ENCODE data around the gene DPM1. TPM values are rescaled to one million over a fixed set of nuclear protein-coding genes. Genes with fewer than 3 reads are reported as not detected.

The DPM1 gene
- total and polyA plus RNA-seq, 2 donors (not counting 3 experiments of a cell fraction or from before 2014, with no cell fraction given), result 33.9 to 41.9 TPM

GRCh38 chr20:50982363-50982762 is 24.0 kb upstream of the DPM1 start:
- TF ChIP-seq POLR2AphosphoS5 (IDR thresholded peaks at IDR 0.05; ENCODE audit: insufficient read depth, low read depth, low read length) (no peak), EZH2 (IDR thresholded peaks at IDR 0.05; ENCODE audit: borderline replicate concordance, low read depth, low read length, severe bottlenecking) (no peak), FOS (IDR thresholded peaks at IDR 0.05; ENCODE audit: borderline replicate concordance, insufficient read depth, low read length) (no peak), MAX (IDR thresholded peaks at IDR 0.05; ENCODE audit: insufficient read depth, insufficient read length) (no peak), CTCF (IDR thresholded peaks at IDR 0.05; ENCODE audit: extremely low read depth in 1 of 2, insufficient read depth in 1 of 2, low read depth in 1 of 2, low read length in 2 of 2) (no peak), JUN (IDR thresholded peaks at IDR 0.05; ENCODE audit: borderline replicate concordance, insufficient read depth, insufficient read length, low read depth) (no peak), MYC (IDR thresholded peaks at IDR 0.05; ENCODE audit: low read depth, low read length) (no peak), GATA2 (IDR thresholded peaks at IDR 0.05; ENCODE audit: insufficient read depth, insufficient read length, low read depth, low read length) (no peak), POLR2A (IDR thresholded peaks at IDR 0.05; ENCODE audit: low read depth, low read length) (no peak)
- no peak overlapping the region for H3K4me2 ChIP-seq (ENCODE audit: insufficient read depth, low read length)
- POLR2A ChIA-PET, result no interaction called here
- dilution Hi-C loops (cut with MboI; ENCODE audit: extremely low pct_ligation_motif_present, low sequenced_read_pairs) (no loop called here), intact Hi-C loops (cut with micrococcal nuclease) (no loop called here)
- no peaks in the 10 kb centered on the region for H3K9me3 ChIP-seq (replicated peaks; ENCODE audit: control insufficient read depth, insufficient read depth, low read length)
- H4K20me1 ChIP-seq (replicated peaks; ENCODE audit: control insufficient read depth, extremely low read depth, insufficient read depth, low read length), result no peaks in the 10 kb centered on the region
- CTCF ChIA-PET, result interaction anchor here (1.1 to 3.9 kb wide), 17 partner anchors 10 to 1146 kb away, joined by 3 to 49 read pairs (median 6); partner anchors contain the start of genes BCAS4, DPM1 and MOCS3
- no peak overlapping the region for H3K4me3 ChIP-seq (replicated peaks in 1 of 3; ENCODE audit: insufficient read depth in 1 of 3, low read depth in 1 of 3, low read length in 3 of 3)
- H3K79me2 ChIP-seq (ENCODE audit: control insufficient read depth, insufficient read depth, low read length), result no peaks in the 10 kb centered on the region
- FAIRE-seq (no peak), DNase-seq (ENCODE audit: low read depth, low spot score) (no peak)
- no peak overlapping the region for H3K9ac ChIP-seq (replicated peaks; ENCODE audit: extremely low read depth, insufficient read depth, low read length)
- no peak overlapping the region for H2AFZ ChIP-seq (ENCODE audit: low read depth, low read length)
- no peaks in the 10 kb centered on the region for H3K36me3 ChIP-seq (ENCODE audit: control insufficient read depth in 2 of 2, extremely low read depth in 1 of 2, insufficient read depth in 2 of 2, low read length in 2 of 2)
- no TSS peak for BruUV-seq (replicated peaks)
- peaks cover 2 to 4% of the 10 kb centered on the region in 2 experiments for H3K27me3 ChIP-seq (ENCODE audit: control insufficient read depth in 2 of 2, insufficient read depth in 2 of 2, low read length in 2 of 2)
- H3K27ac ChIP-seq (ENCODE audit: insufficient read depth, low read depth, low read length), result no peak overlapping the region
- H3K4me1 ChIP-seq (ENCODE audit: control insufficient read depth, extremely low read depth, insufficient read depth, low read length), result no peaks in the 10 kb centered on the region
- H3K9me1 ChIP-seq (replicated peaks; ENCODE audit: control insufficient read depth, extremely low read depth, insufficient read depth, low read length), result no peaks in the 10 kb centered on the region
